ENCODE measurements around the gene KRT222. TPM values are rescaled to one million over a fixed set of nuclear protein-coding genes. Genes with fewer than 3 reads are reported as not detected.

KRT222 gene
- total and polyA plus RNA-seq, 2 of the 13 experiments (the other 11 are each of a cell fraction or from before 2014, with no cell fraction given) = not detected

GRCh38 chr17:40647624-40648383, 17.2 kb downstream of the KRT222 start, which contains the start of gene SMARCE1 (continued):
- TF ChIP-seq ZNF160 (CRISPR knock-in tag; IDR thresholded peaks at IDR 0.05) = no peak; the same call in 1 of the 2 replicates
- TF ChIP-seq MTA3 (CRISPR knock-in tag; IDR thresholded peaks at IDR 0.05) = no peak
- no peak; the same call in 1 of the 2 replicates for TF ChIP-seq MAF1 (CRISPR knock-in tag; IDR thresholded peaks at IDR 0.05; ENCODE audit: borderline replicate concordance)
- no peak; the same call in 1 of the 2 replicates for TF ChIP-seq FOXP4 (CRISPR knock-in tag; IDR thresholded peaks at IDR 0.05)
- TF ChIP-seq, protein P1, sequence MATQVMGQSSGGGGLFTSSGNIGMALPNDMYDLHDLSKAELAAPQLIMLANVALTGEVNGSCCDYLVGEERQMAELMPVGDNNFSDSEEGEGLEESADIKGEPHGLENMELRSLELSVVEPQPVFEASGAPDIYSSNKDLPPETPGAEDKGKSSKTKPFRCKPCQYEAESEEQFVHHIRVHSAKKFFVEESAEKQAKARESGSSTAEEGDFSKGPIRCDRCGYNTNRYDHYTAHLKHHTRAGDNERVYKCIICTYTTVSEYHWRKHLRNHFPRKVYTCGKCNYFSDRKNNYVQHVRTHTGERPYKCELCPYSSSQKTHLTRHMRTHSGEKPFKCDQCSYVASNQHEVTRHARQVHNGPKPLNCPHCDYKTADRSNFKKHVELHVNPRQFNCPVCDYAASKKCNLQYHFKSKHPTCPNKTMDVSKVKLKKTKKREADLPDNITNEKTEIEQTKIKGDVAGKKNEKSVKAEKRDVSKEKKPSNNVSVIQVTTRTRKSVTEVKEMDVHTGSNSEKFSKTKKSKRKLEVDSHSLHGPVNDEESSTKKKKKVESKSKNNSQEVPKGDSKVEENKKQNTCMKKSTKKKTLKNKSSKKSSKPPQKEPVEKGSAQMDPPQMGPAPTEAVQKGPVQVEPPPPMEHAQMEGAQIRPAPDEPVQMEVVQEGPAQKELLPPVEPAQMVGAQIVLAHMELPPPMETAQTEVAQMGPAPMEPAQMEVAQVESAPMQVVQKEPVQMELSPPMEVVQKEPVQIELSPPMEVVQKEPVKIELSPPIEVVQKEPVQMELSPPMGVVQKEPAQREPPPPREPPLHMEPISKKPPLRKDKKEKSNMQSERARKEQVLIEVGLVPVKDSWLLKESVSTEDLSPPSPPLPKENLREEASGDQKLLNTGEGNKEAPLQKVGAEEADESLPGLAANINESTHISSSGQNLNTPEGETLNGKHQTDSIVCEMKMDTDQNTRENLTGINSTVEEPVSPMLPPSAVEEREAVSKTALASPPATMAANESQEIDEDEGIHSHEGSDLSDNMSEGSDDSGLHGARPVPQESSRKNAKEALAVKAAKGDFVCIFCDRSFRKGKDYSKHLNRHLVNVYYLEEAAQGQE (IDR thresholded peaks at IDR 0.05; ENCODE audit: borderline replicate concordance in 1 of 2, low read depth in 1 of 2, low read length in 2 of 2) = no peak; a peak in 1 of 4 replicates
- TF ChIP-seq MED1 (CRISPR knock-in tag; IDR thresholded peaks at IDR 0.05) = peak; percentile 25; the same call in 1 of the 2 replicates
- TF ChIP-seq ZNF580 (CRISPR knock-in tag; IDR thresholded peaks at IDR 0.05; ENCODE audit: borderline replicate concordance, low read depth) = no peak; the same call in none of the 2 replicates
- no peak for TF ChIP-seq SNRNP70 (IDR thresholded peaks at IDR 0.05; ENCODE audit: low read depth, low read length)
- TF ChIP-seq ZNF564 (CRISPR knock-in tag; IDR thresholded peaks at IDR 0.05) = peak; percentile 87
- 0 out of 2 replicates have a peak, but pooled peaks have one; percentile 16 for TF ChIP-seq TSC22D2 (CRISPR knock-in tag; IDR thresholded peaks at IDR 0.05; ENCODE audit: borderline replicate concordance)
- TF ChIP-seq, protein P2, sequence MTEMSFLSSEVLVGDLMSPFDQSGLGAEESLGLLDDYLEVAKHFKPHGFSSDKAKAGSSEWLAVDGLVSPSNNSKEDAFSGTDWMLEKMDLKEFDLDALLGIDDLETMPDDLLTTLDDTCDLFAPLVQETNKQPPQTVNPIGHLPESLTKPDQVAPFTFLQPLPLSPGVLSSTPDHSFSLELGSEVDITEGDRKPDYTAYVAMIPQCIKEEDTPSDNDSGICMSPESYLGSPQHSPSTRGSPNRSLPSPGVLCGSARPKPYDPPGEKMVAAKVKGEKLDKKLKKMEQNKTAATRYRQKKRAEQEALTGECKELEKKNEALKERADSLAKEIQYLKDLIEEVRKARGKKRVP (CRISPR knock-in tag; IDR thresholded peaks at IDR 0.05) = peak in 1 of 2 experiments; percentile 63; a peak in 1 of 4 replicates
- TF ChIP-seq CC2D1A (CRISPR knock-in tag; IDR thresholded peaks at IDR 0.05) = no peak
- TF ChIP-seq ZNF530 (CRISPR knock-in tag; IDR thresholded peaks at IDR 0.05; ENCODE audit: low read depth) = no peak
- TF ChIP-seq CREM (IDR thresholded peaks at IDR 0.05) = 0 out of 2 replicates have a peak, but pooled peaks have one; percentile 12
- no peak for TF ChIP-seq CREM (CRISPR knock-in tag; IDR thresholded peaks at IDR 0.05)
- TF ChIP-seq CSRNP2 (CRISPR knock-in tag; conservative IDR thresholded peaks at IDR 0.05; ENCODE audit: low read depth) = no peak
- 0 out of 2 replicates have a peak, but pooled peaks have one; percentile 66 for TF ChIP-seq TBP (CRISPR knock-in tag; IDR thresholded peaks at IDR 0.05)
- TF ChIP-seq ZNF513 (CRISPR knock-in tag; conservative IDR thresholded peaks at IDR 0.05) = no peak; the same call in 1 of the 2 replicates

Measured in HepG2 (cell line).